IPS DF 4.7 (cell line): ENCODE results near the gene PRR11.
"Not testable (repeated sequence)": the region's sequence is repeated elsewhere in the genome, so short reads cannot be mapped to it uniquely, and the experiment has no call there.

ENCODE experiments used
- DNase-seq: peaks from one replicate; pipeline ENCODE4 v3.0.0-alpha.2; 2013; ENCODE audit warnings: low spot score; ENCODE audit errors: extremely low read depth

The PRR11 gene

GRCh38 chr17:59219370-59219769 lies 63.8 kb downstream of the PRR11 start:
- no peak for DNase-seq

GRCh38 chr17:59219992-59220327 lies 64.4 kb downstream of the PRR11 start:
- no peak for DNase-seq

- peak; percentile 64 for DNase-seq
These were observed 65.0 kb downstream of the PRR11 start, which contains the start of gene GDPD1 for GRCh38 chr17:59220328-59221158. Gene GDPD1, plus strand, starts transcription at chr17:59220511. Its CDS starts 99 bp downstream, at chr17:59220610.

GRCh38 chr17:59221159-59221847 lies 65.8 kb downstream of the PRR11 start:
- no peak for DNase-seq

- no peak for DNase-seq
These were observed 68.3 kb downstream of the PRR11 start for GRCh38 chr17:59223813-59224212.

- DNase-seq, result not testable (repeated sequence)
These were observed 73.0 kb downstream of the PRR11 start for GRCh38 chr17:59228588-59228987.

GRCh38 chr17:59230764-59231163 lies 75.2 kb downstream of the PRR11 start:
- no peak for DNase-seq

- DNase-seq, result no peak
These were observed 79.1 kb downstream of the PRR11 start for GRCh38 chr17:59234631-59235030.

GRCh38 chr17:59238906-59239305 lies 83.4 kb downstream of the PRR11 start:
- no peak for DNase-seq

- no peak for DNase-seq
These were observed 88.5 kb downstream of the PRR11 start for GRCh38 chr17:59244081-59244480.
